ENCODE data around the gene YIPF1.

- no peak for TF ChIP-seq CTCF (conservative IDR thresholded peaks at IDR 0.05 in 1 of 2, IDR thresholded peaks at IDR 0.05 in 1 of 2; ENCODE audit: low read depth in 1 of 2, low read length in 2 of 2)
- no peak for TF ChIP-seq EZH2 (IDR thresholded peaks at IDR 0.05; ENCODE audit: low read length, missing control alignments)
These were observed 4.5 kb upstream of the YIPF1 start, which contains the start of gene DIO1 for GRCh38 chr1:53893999-53894636.

Data from fibroblast of lung (primary cell).